ENCODE measurements around the gene TAS2R39.

GRCh38 chr7:143230602-143231457 lies 47.6 kb downstream of the TAS2R39 start:
- no peak for TF ChIP-seq POLR2A (IDR thresholded peaks at IDR 0.05)
- TF ChIP-seq CTCF (IDR thresholded peaks at IDR 0.05) = no peak
